Sigmoid colon (tissue), 7 donors: ENCODE data around the gene GRB14. TPM values are rescaled to one million over a fixed set of nuclear protein-coding genes. Genes with fewer than 3 reads are reported as not detected.

ENCODE experiments used
- DNase-seq: peaks from one replicate; pipeline ENCODE4 v3.0.0-alpha.2; 2019
- H3K27ac ChIP-seq, 4 donors: fragments of 200-600 bp; sonication (generic); one replicate each; pipeline ENCODE4 v1.5.1; 2016 to 2019; ENCODE audit warnings: mild to moderate bottlenecking in 1 of 4
- H3K27me3 ChIP-seq, 3 donors: fragments of 200-600 bp; sonication (generic); one replicate each; pipeline ENCODE4 v1.5.1; 2019; ENCODE audit warnings: mild to moderate bottlenecking in 1 of 3
- H3K36me3 ChIP-seq, 4 donors: fragments of 200-600 bp; sonication (generic); one replicate each; pipeline ENCODE4 v1.5.1; 2016 to 2019
- H3K4me1 ChIP-seq, 4 donors: fragments of 200-600 bp; sonication (generic); one replicate each; pipeline ENCODE4 v1.5.1; 2017 to 2019
- H3K4me3 ChIP-seq, 4 donors: fragments of 200-600 bp; sonication (generic); one replicate each; pipeline ENCODE4 v1.5.1; 2017 to 2019; ENCODE audit warnings: mild to moderate bottlenecking in 2 of 4, moderate library complexity in 1 of 4
- H3K9me3 ChIP-seq, 4 donors: fragments of 200-600 bp in 3 of 4; sonication (generic) in 3 of 4; one replicate each; pipeline versions ENCODE4 v1.5.1 to v1.6.1; 2013 to 2019
- EP300 ChIP-seq, 4 donors: sonication (generic); formaldehyde crosslinking; IDR thresholded peaks; one replicate each; pipeline ENCODE4 v1.6.1; 2017; ENCODE audit warnings: antibody characterized with exemption in 4 of 4
- POLR2A ChIP-seq, 2 donors: fragments of 450-650 bp; IDR thresholded peaks; one replicate each; pipeline ENCODE4 v1.6.1; 2016; ENCODE audit warnings: antibody characterized with exemption in 2 of 2, mild to moderate bottlenecking in 2 of 2, moderate library complexity in 2 of 2
- POLR2AphosphoS5 ChIP-seq, 4 donors: sonication (generic); formaldehyde crosslinking; IDR thresholded peaks; one replicate each; pipeline ENCODE4 v1.6.1; 2017; ENCODE audit warnings: antibody characterized with exemption in 4 of 4
- WGBS, 2 donors: extraction: QIAGEN DNeasy Blood & Tissue Kit; methylation state at CpG; one replicate each; pipeline ENCODE4 v1.1.7; 2013; 5-methylcytosine and 5-hydroxymethylcytosine counted together
- intact Hi-C: fragments of 100-400 bp; cut with DNase I; formaldehyde crosslinking; loops from one replicate; pipeline ENCODE4 v1.15.1; 2023
- polyA plus RNA-seq, 3 donors: library from polyadenylated mRNA; stranded (reverse); fragments of 200-250 nt; gene quantifications; one replicate each; pipeline ENCODE4 v1.2.3, GENCODE V29; 2013
- total RNA-seq, 4 donors: library from RNA; depleted of rRNA; stranded (reverse); fragments of >200 nt; gene quantifications; one replicate each; pipeline ENCODE4 v1.1.0, GENCODE V29; 2016
- TF ChIP-seq, protein P1 (sequence below), 4 experiments: fragments of 450-650 bp in 3 of 4; fragments of 200-600 bp in 1 of 4; IDR thresholded peaks; one replicate each; pipeline ENCODE4 v1.5.1; 2016 to 2019; ENCODE audit warnings: antibody characterized with exemption in 4 of 4, mild to moderate bottlenecking in 3 of 4, moderate library complexity in 2 of 4
- donor health status: healthy with polysubstance abuse.
- donor health status: Bipolar disorder and iron deficiency.
- donor health status: healthy.

GRB14 gene
- total RNA-seq: 10 to 100 TPM; 12.5 to 19.8 (median 15.3) TPM
- 1 to 10 TPM in 1 of 3 donors, under 1 TPM in 2; 0.46 to 2.4 (median 0.79) TPM for polyA plus RNA-seq

DNA sequence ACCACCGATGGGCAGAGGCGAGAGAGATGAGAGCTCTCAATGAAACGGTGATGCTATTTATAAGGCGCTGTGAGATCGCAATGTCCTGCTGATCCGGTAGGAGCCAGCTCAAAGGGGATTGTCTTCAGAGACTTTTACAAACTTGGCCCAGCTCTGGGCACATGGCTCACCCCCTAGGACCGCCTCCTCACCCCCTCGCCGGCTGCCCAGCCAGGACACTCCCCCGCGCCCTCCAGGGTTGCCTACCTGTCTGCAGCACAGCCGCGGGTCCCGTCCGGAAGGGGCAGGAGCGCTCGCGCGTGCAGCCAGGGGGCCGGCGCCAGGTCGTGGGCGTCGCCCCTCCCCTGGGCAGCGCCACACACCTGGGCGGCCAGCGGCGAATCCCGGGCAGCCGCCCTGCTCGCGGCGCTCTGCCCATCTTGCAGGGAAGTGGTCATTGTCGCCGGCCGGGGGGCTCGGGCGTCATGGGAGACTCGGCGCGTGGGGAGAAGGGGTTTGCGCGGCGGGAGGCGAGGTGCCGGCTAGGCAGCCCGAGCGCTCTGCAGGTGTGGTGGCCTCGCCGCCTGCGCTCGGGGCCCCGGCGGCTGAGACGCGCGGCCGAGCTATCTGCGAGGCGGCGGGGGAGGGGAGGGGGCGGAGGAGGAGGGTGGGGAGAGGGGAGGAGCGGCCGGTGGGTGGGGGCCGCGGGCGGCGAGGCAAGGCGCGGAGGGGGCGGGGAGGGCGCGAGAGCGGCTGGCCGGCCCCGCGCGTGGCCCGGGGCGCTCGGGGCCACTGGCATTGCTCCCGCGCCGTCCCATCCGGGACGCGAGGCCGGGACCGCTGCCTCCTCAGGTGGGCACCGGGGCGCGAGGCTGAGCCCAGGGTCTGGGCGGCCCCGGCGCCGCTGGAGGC is at the start of gene GRB14:
TSS of gene GRB14 (minus strand) at position 610 of the 891 bp plus-strand sequence. CDS start at position 437, 173 bp downstream.
- no peaks in the 10 kb centered on the region for H3K27me3 ChIP-seq
- WGBS, 2 donors: 1% methylated on average over 96 of the region's 96 CpGs

DNA sequence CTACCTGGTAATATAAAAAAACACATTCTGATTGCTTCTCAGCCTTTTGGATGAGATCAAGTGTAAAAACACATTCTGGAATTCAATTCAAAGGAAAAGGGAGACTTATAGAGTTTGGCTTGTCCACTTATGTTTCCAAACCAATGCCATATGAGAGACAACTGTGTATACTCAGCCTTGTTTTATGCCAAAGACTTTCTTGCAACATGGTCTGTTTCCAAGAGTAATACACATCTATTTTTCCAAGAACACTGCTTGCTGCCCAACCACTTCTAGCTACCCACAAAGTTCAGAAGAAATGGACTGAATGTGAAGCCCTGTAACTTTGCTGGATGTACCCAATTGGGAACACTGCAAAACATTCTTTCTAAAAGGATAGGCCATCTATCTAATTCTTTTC is 48.0 kb upstream of the GRB14 start:
- Histone ChIP-seq H3K9me3 (no peaks in the 10 kb centered on the region), H3K27me3 (no peaks in the 10 kb centered on the region), H3K27ac (no peak overlapping the region), H3K4me3 (no peak overlapping the region), H3K36me3 (no peaks in the 10 kb centered on the region), H3K4me1 (no peaks in the 10 kb centered on the region)
- no peak for DNase-seq
- TF ChIP-seq POLR2A (IDR thresholded peaks at IDR 0.05) (no peak), EP300 (IDR thresholded peaks at IDR 0.05) (no peak), POLR2AphosphoS5 (IDR thresholded peaks at IDR 0.05) (no peak)
- TF ChIP-seq, protein P1, sequence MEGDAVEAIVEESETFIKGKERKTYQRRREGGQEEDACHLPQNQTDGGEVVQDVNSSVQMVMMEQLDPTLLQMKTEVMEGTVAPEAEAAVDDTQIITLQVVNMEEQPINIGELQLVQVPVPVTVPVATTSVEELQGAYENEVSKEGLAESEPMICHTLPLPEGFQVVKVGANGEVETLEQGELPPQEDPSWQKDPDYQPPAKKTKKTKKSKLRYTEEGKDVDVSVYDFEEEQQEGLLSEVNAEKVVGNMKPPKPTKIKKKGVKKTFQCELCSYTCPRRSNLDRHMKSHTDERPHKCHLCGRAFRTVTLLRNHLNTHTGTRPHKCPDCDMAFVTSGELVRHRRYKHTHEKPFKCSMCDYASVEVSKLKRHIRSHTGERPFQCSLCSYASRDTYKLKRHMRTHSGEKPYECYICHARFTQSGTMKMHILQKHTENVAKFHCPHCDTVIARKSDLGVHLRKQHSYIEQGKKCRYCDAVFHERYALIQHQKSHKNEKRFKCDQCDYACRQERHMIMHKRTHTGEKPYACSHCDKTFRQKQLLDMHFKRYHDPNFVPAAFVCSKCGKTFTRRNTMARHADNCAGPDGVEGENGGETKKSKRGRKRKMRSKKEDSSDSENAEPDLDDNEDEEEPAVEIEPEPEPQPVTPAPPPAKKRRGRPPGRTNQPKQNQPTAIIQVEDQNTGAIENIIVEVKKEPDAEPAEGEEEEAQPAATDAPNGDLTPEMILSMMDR (IDR thresholded peaks at IDR 0.05): no peak
- intact Hi-C loops: no loop called here

More for the DNA sequence above, at the start of gene GRB14:
- intact Hi-C loops: no loop called here
- DNase-seq: no peak
- Histone ChIP-seq H3K4me3 (peak within 1 kb of the TSS; percentile 45 to 77 (median 63)), H3K36me3 (no peaks in the 10 kb centered on the region), H3K27ac (peak within 1 kb of the TSS in 2 of 4 donors; percentile 3 to 51), H3K4me1 (peaks cover 0 to 14% (median 5%) of the 10 kb centered on the region in 4 donors), H3K9me3 (no peaks in the 10 kb centered on the region)
- TF ChIP-seq, protein P1 (IDR thresholded peaks at IDR 0.05): no peak
- TF ChIP-seq EP300 (IDR thresholded peaks at IDR 0.05) (no peak), POLR2A (IDR thresholded peaks at IDR 0.05) (no peak), POLR2AphosphoS5 (IDR thresholded peaks at IDR 0.05) (no peak)

DNA sequence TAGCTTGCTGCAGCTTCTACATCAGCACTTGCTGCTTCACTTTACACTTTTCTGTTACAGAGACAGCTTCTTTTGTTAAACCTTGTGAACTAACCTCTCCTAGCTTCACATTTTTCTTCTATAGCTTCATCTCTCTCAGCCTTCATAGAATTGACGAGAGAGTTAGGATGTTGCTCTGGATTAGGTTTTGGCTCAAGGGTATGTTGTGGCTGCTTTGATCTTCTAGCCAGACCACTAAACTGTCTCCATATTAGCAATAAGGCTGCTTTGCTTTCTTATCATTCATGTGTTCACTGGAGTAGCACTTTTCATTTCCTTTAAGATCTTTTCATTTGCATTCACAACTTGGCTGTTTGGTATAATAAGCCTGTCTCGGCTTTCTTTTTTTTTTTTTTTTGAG is 46.3 kb upstream of the GRB14 start:
- H3K27me3 ChIP-seq: no peaks in the 10 kb centered on the region
- H3K36me3 ChIP-seq: no peaks in the 10 kb centered on the region
- no peak overlapping the region for H3K4me3 ChIP-seq
- WGBS, 2 donors: 75 to 87% methylated on average over 2 of the region's 2 CpGs
- no peak for DNase-seq
- TF ChIP-seq POLR2A (IDR thresholded peaks at IDR 0.05) (no peak), POLR2AphosphoS5 (IDR thresholded peaks at IDR 0.05) (no peak), EP300 (IDR thresholded peaks at IDR 0.05) (no peak)
- TF ChIP-seq, protein P1 (IDR thresholded peaks at IDR 0.05): no peak
- no peak overlapping the region for H3K27ac ChIP-seq
- H3K4me1 ChIP-seq: peaks cover 0 to 2% (median 0%) of the 10 kb centered on the region in 4 donors
- no peaks in the 10 kb centered on the region for H3K9me3 ChIP-seq
- intact Hi-C loops: no loop called here

- Histone ChIP-seq H3K4me1 (peaks cover 0 to 17% (median 4%) of the 10 kb centered on the region in 4 donors), H3K27me3 (no peaks in the 10 kb centered on the region), H3K27ac (no peak overlapping the region), H3K36me3 (no peaks in the 10 kb centered on the region), H3K4me3 (no peak overlapping the region), H3K9me3 (no peaks in the 10 kb centered on the region)
- TF ChIP-seq POLR2A (IDR thresholded peaks at IDR 0.05): no peak
- TF ChIP-seq, protein P1 (IDR thresholded peaks at IDR 0.05): no peak
- TF ChIP-seq EP300 (IDR thresholded peaks at IDR 0.05): no peak
- no peak for TF ChIP-seq POLR2AphosphoS5 (IDR thresholded peaks at IDR 0.05)
- intact Hi-C loops: no loop called here
- no peak for DNase-seq
These were observed 42.8 kb upstream of the GRB14 start for GRCh38 chr2:164664070-164664469.
